Measurements from ENCODE around the gene LMX1A.

GRCh38 chr1:165218731-165219130 is 137.8 kb downstream of the LMX1A start:
- no peak for TF ChIP-seq POLR2A (IDR thresholded peaks at IDR 0.05; ENCODE audit: extremely low read depth, insufficient read length)
- TF ChIP-seq, protein P1, sequence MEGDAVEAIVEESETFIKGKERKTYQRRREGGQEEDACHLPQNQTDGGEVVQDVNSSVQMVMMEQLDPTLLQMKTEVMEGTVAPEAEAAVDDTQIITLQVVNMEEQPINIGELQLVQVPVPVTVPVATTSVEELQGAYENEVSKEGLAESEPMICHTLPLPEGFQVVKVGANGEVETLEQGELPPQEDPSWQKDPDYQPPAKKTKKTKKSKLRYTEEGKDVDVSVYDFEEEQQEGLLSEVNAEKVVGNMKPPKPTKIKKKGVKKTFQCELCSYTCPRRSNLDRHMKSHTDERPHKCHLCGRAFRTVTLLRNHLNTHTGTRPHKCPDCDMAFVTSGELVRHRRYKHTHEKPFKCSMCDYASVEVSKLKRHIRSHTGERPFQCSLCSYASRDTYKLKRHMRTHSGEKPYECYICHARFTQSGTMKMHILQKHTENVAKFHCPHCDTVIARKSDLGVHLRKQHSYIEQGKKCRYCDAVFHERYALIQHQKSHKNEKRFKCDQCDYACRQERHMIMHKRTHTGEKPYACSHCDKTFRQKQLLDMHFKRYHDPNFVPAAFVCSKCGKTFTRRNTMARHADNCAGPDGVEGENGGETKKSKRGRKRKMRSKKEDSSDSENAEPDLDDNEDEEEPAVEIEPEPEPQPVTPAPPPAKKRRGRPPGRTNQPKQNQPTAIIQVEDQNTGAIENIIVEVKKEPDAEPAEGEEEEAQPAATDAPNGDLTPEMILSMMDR (IDR thresholded peaks at IDR 0.05; ENCODE audit: low read depth, low read length): no peak

Measured in NB4 (cell line).